WERI-Rb-1 (cell line): ENCODE results near the gene RABGAP1L.
"Not testable (repeated sequence)": the region's sequence is repeated elsewhere in the genome, so short reads cannot be mapped to it uniquely, and the experiment has no call there.

Source experiments
- DNase-seq: peaks from one replicate; pipeline ENCODE4 v3.0.0-alpha.2; 2020
- H3K27ac ChIP-seq: fragments of 250-450 bp; sonication (Bioruptor Pico); 2 replicates; pipeline ENCODE4 v1.5.1; 2020; ENCODE audit warnings: mild to moderate bottlenecking, moderate library complexity
- H3K27me3 ChIP-seq: fragments of 250-450 bp; sonication (Bioruptor Pico); 2 replicates; pipeline ENCODE4 v1.5.1; 2021; ENCODE audit warnings: mild to moderate bottlenecking, low read depth, moderate library complexity; ENCODE audit not compliant: insufficient read depth, severe bottlenecking
- H3K36me3 ChIP-seq: fragments of 250-450 bp; sonication (Bioruptor Pico); 2 replicates; pipeline ENCODE4 v1.5.1; 2020; ENCODE audit warnings: mild to moderate bottlenecking, moderate library complexity
- H3K4me3 ChIP-seq: 2 replicates; pipeline ENCODE4 v1.5.1; 2011; ENCODE audit warnings: low read depth, mild to moderate bottlenecking, control low read depth, low read length
- H3K9me3 ChIP-seq: fragments of 250-450 bp; sonication (Bioruptor Pico); 2 replicates; pipeline ENCODE4 v1.5.1; 2021; ENCODE audit warnings: mild to moderate bottlenecking, moderate library complexity; ENCODE audit not compliant: severe bottlenecking
- CTCF ChIP-seq: IDR thresholded peaks from 2 replicates; pipeline ENCODE4 v1.5.1; 2011; ENCODE audit warnings: low read depth, mild to moderate bottlenecking, control low read depth, inconsistent platforms, low read length

Gene RABGAP1L

GRCh38 chr1:174841747-174842146 is 682.4 kb downstream of the RABGAP1L start:
- Histone ChIP-seq H3K9me3 (no peaks in the 10 kb centered on the region), H3K36me3 (no peaks in the 10 kb centered on the region), H3K27ac (no peak overlapping the region), H3K4me3 (no peak overlapping the region), H3K27me3 (no peaks in the 10 kb centered on the region)
- no peak for DNase-seq
- no peak for TF ChIP-seq CTCF

- not testable (repeated sequence) for H3K9me3 ChIP-seq, H3K36me3 ChIP-seq, H3K4me3 ChIP-seq, DNase-seq, H3K27ac ChIP-seq, H3K27me3 ChIP-seq
Observed at GRCh38 chr1:174848593-174849560, 689.6 kb downstream of the RABGAP1L start.

GRCh38 chr1:174850726-174851125 is 691.4 kb downstream of the RABGAP1L start:
- no peak for TF ChIP-seq CTCF
- Histone ChIP-seq H3K27ac (no peak overlapping the region), H3K36me3 (no peaks in the 10 kb centered on the region), H3K4me3 (no peak overlapping the region), H3K9me3 (no peaks in the 10 kb centered on the region), H3K27me3 (no peaks in the 10 kb centered on the region)
- DNase-seq: no peak

- H3K4me3 ChIP-seq: no peak overlapping the region
- no peaks in the 10 kb centered on the region for H3K27me3 ChIP-seq
- no peak overlapping the region for H3K27ac ChIP-seq
- no peaks in the 10 kb centered on the region for H3K9me3 ChIP-seq
- no peaks in the 10 kb centered on the region for H3K36me3 ChIP-seq
- TF ChIP-seq CTCF: no peak
- DNase-seq: no peak
Observed at GRCh38 chr1:174858301-174858700, 699.0 kb downstream of the RABGAP1L start.

- Histone ChIP-seq H3K4me3 (no peak overlapping the region), H3K27ac (no peak overlapping the region), H3K36me3 (no peaks in the 10 kb centered on the region; the same call in 1 of the 2 replicates), H3K27me3 (no peaks in the 10 kb centered on the region), H3K9me3 (no peaks in the 10 kb centered on the region)
- no peak for DNase-seq
- no peak for TF ChIP-seq CTCF
Observed at GRCh38 chr1:174870319-174870718, 711.0 kb downstream of the RABGAP1L start.

- H3K9me3 ChIP-seq: no peaks in the 10 kb centered on the region
Observed at GRCh38 chr1:174871886-174872285, 712.6 kb downstream of the RABGAP1L start.

More at GRCh38 chr1:174871886-174872285, 712.6 kb downstream of the RABGAP1L start:
- no peak for DNase-seq
- H3K27me3 ChIP-seq: no peaks in the 10 kb centered on the region
- no peaks in the 10 kb centered on the region; the same call in 1 of the 2 replicates for H3K36me3 ChIP-seq
- H3K4me3 ChIP-seq: no peak overlapping the region
- TF ChIP-seq CTCF: no peak
- H3K27ac ChIP-seq: no peak overlapping the region
